ENCODE measurements around the gene ADAM17.

DNA sequence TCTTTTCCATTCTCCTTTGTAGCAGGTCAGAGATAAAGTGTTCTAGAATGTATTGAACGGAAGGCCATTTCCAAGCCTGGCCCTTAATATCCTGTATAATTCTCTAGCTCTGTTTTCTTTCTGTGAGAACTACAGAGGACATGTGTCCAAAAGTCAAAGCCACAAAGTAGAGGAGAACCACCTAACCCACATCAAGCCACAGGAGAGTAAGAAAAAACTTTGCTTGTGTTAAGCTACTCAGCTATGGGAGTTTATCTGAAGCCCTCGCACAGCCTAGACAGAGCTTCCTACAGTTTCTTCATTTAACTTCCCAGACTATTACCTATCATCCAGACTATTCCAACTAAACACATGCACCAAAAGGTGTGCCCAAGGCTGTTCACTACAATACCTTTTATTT lies 22.0 kb downstream of the ADAM17 start:
- TF ChIP-seq POLR2AphosphoS5 (IDR thresholded peaks at IDR 0.05) (no peak), POLR2A (IDR thresholded peaks at IDR 0.05) (no peak)
- TF ChIP-seq, protein P1, sequence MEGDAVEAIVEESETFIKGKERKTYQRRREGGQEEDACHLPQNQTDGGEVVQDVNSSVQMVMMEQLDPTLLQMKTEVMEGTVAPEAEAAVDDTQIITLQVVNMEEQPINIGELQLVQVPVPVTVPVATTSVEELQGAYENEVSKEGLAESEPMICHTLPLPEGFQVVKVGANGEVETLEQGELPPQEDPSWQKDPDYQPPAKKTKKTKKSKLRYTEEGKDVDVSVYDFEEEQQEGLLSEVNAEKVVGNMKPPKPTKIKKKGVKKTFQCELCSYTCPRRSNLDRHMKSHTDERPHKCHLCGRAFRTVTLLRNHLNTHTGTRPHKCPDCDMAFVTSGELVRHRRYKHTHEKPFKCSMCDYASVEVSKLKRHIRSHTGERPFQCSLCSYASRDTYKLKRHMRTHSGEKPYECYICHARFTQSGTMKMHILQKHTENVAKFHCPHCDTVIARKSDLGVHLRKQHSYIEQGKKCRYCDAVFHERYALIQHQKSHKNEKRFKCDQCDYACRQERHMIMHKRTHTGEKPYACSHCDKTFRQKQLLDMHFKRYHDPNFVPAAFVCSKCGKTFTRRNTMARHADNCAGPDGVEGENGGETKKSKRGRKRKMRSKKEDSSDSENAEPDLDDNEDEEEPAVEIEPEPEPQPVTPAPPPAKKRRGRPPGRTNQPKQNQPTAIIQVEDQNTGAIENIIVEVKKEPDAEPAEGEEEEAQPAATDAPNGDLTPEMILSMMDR (IDR thresholded peaks at IDR 0.05 in 8 of 11, conservative IDR thresholded peaks at IDR 0.05 in 3 of 11) = no peak

Measured in spleen (tissue), 7 donors.